H9 (cell line): ENCODE results near the gene CACNB3. TPM values are rescaled to one million over a fixed set of nuclear protein-coding genes. Genes with fewer than 3 reads are reported as not detected.

Experiments
- DNase-seq: peaks from one replicate; pipeline ENCODE4 v3.0.0-alpha.2; 2017
- H2AFZ ChIP-seq: one replicate; pipeline ENCODE4 v1.6.1; 2013; ENCODE audit warnings: mild to moderate bottlenecking, low read length, control low read depth, moderate library complexity
- H2AK5ac ChIP-seq: 2 replicates; pipeline ENCODE4 v1.6.1; 2013; ENCODE audit warnings: low read length, control low read depth, mixed read lengths; ENCODE audit not compliant: insufficient read length
- H2BK120ac ChIP-seq: one replicate; pipeline ENCODE4 v1.6.1; 2013; ENCODE audit warnings: low read depth, mild to moderate bottlenecking, low read length, control low read depth, inconsistent platforms; ENCODE audit not compliant: poor library complexity, severe bottlenecking
- H2BK12ac ChIP-seq: 2 replicates; pipeline ENCODE4 v1.6.1; 2013; ENCODE audit warnings: low read length, control low read depth, mixed read lengths, low read depth; ENCODE audit not compliant: insufficient read length
- H2BK15ac ChIP-seq: 2 replicates; pipeline ENCODE4 v1.6.1; 2013; ENCODE audit warnings: low read depth, low read length, control low read depth
- H2BK20ac ChIP-seq: one replicate; pipeline ENCODE4 v1.6.1; 2013; ENCODE audit warnings: low read depth, mild to moderate bottlenecking, low read length, control low read depth, inconsistent platforms; ENCODE audit not compliant: poor library complexity, severe bottlenecking
- H2BK5ac ChIP-seq: 2 replicates; pipeline ENCODE4 v1.6.1; 2013; ENCODE audit warnings: low read length, control low read depth, mixed read lengths; ENCODE audit not compliant: insufficient read length
- H3K14ac ChIP-seq: 2 replicates; pipeline ENCODE4 v1.6.1; 2013; ENCODE audit warnings: low read length, control low read depth; ENCODE audit not compliant: insufficient read depth
- H3K18ac ChIP-seq: 2 replicates; pipeline ENCODE4 v1.6.1; 2013; ENCODE audit warnings: low read depth, mild to moderate bottlenecking, mixed read lengths, low read length, control low read depth; ENCODE audit not compliant: insufficient read length
- H3K23ac ChIP-seq: 2 replicates; pipeline ENCODE4 v1.6.1; 2013; ENCODE audit warnings: low read length, control low read depth, mixed read lengths, low read depth; ENCODE audit not compliant: insufficient read length
- H3K23me2 ChIP-seq: 2 replicates; pipeline ENCODE4 v1.6.1; 2013; ENCODE audit warnings: low read depth, mild to moderate bottlenecking, mixed read lengths, low read length, control low read depth; ENCODE audit not compliant: insufficient read length, poor library complexity, severe bottlenecking
- H3K27ac ChIP-seq: 2 replicates; pipeline ENCODE4 v1.5.1; 2013; ENCODE audit warnings: low read length, control low read depth, mixed read lengths, low read depth; ENCODE audit not compliant: insufficient read length
- H3K27me3 ChIP-seq: 2 replicates; pipeline ENCODE4 v1.6.1; 2013; ENCODE audit warnings: low read length, control low read depth, inconsistent platforms; ENCODE audit not compliant: insufficient read depth
- H3K4ac ChIP-seq: 2 replicates; pipeline ENCODE4 v1.6.1; 2013; ENCODE audit warnings: low read depth, mild to moderate bottlenecking, control low read depth, inconsistent platforms, low read length, moderate library complexity
- H3K4me1 ChIP-seq: 2 replicates; pipeline ENCODE4 v1.6.1; 2013; ENCODE audit warnings: low read length, control low read depth, inconsistent platforms; ENCODE audit not compliant: insufficient read depth
- H3K4me2 ChIP-seq: 2 replicates; pipeline ENCODE4 v1.6.1; 2013; ENCODE audit warnings: low read length, control low read depth, mixed read lengths; ENCODE audit not compliant: insufficient read length, insufficient read depth
- H3K56ac ChIP-seq: 2 replicates; pipeline ENCODE4 v1.6.1; 2013; ENCODE audit warnings: low read depth, mild to moderate bottlenecking, mixed read lengths, low read length, control low read depth; ENCODE audit not compliant: insufficient read length
- H3K79me1 ChIP-seq: 2 replicates; pipeline ENCODE4 v1.6.1; 2013; ENCODE audit warnings: low read depth, mild to moderate bottlenecking, moderate library complexity, low read length, control low read depth, inconsistent platforms; ENCODE audit not compliant: insufficient read depth, poor library complexity, severe bottlenecking
- H3K79me2 ChIP-seq: 2 replicates; pipeline ENCODE4 v1.6.1; 2013; ENCODE audit warnings: low read length, control low read depth, inconsistent platforms; ENCODE audit not compliant: insufficient read depth
- H3K9ac ChIP-seq: 2 replicates; pipeline ENCODE4 v1.6.1; 2013; ENCODE audit warnings: low read length, control low read depth, mixed read lengths; ENCODE audit not compliant: insufficient read length; ENCODE audit errors: extremely low read depth
- H3K9me3 ChIP-seq: one replicate; pipeline ENCODE4 v1.6.1; 2013; ENCODE audit warnings: low read depth, low read length, inconsistent platforms; ENCODE audit not compliant: control insufficient read depth
- H3T11ph ChIP-seq: one replicate; pipeline ENCODE4 v1.6.1; 2013; ENCODE audit warnings: mild to moderate bottlenecking, low read length, control low read depth, inconsistent platforms
- H4K20me1 ChIP-seq: one replicate; pipeline ENCODE4 v1.6.1; 2013; ENCODE audit not compliant: control insufficient read depth, insufficient read length, insufficient read depth
- H4K5ac ChIP-seq: 2 replicates; pipeline ENCODE4 v1.6.1; 2013; ENCODE audit warnings: low read depth, mild to moderate bottlenecking, mixed read lengths, low read length, control low read depth; ENCODE audit not compliant: insufficient read length
- H4K8ac ChIP-seq: replicated peaks from 2 replicates; pipeline ENCODE4 v1.6.1; 2013; ENCODE audit warnings: low read length, control low read depth, mixed read lengths, low read depth; ENCODE audit not compliant: insufficient read length
- H4K91ac ChIP-seq: 2 replicates; pipeline ENCODE4 v1.6.1; 2013; ENCODE audit warnings: low read depth, mild to moderate bottlenecking, moderate library complexity, mixed read lengths, low read length, control low read depth; ENCODE audit not compliant: insufficient read length
- H3K27ac Mint-ChIP-seq, 3 experiments: 2 replicates in 2 of 3; 3 replicates in 1 of 3; pipeline ENCODE4 v1.8.0; 2020 to 2021; ENCODE audit warnings: mixed read lengths in 3 of 3, mild to moderate bottlenecking in 1 of 3, moderate library complexity in 1 of 3
- H3K27me3 Mint-ChIP-seq: 2 replicates; pipeline ENCODE4 v1.8.0; 2021; ENCODE audit warnings: low read depth, mild to moderate bottlenecking, moderate library complexity, mixed read lengths
- H3K36me3 Mint-ChIP-seq, 3 experiments: 2 replicates in 2 of 3; 3 replicates in 1 of 3; pipeline ENCODE4 v1.8.0; 2020 to 2021; ENCODE audit warnings: low read depth in 3 of 3, mixed read lengths in 3 of 3; ENCODE audit not compliant: insufficient read depth in 1 of 3
- H3K4me1 Mint-ChIP-seq, 2 experiments: 2 replicates each; pipeline ENCODE4 v1.8.0; 2020; ENCODE audit warnings: mixed read lengths in 2 of 2
- H3K4me3 Mint-ChIP-seq, 2 experiments: 2 replicates in 1 of 2; 3 replicates in 1 of 2; pipeline ENCODE4 v1.8.0; 2020 to 2021; ENCODE audit warnings: mild to moderate bottlenecking in 2 of 2, mixed read lengths in 2 of 2, moderate library complexity in 1 of 2
- H3K9me3 Mint-ChIP-seq, 2 experiments: 2 replicates in 1 of 2; 3 replicates in 1 of 2; pipeline ENCODE4 v1.8.0; 2020; ENCODE audit warnings: mild to moderate bottlenecking in 2 of 2, mixed read lengths in 2 of 2, moderate library complexity in 1 of 2
- CTCF ChIP-seq: fragments of 200-600 bp; sonication (generic); conservative IDR thresholded peaks from 3 replicates; pipeline ENCODE4 v1.8.0; 2021; ENCODE audit warnings: antibody characterized with exemption, mild to moderate bottlenecking
- WGBS: extraction: QIAGEN DNeasy Blood & Tissue Kit; methylation state at CpG from one replicate; pipeline ENCODE4 v1.1.7; 2013; ENCODE audit warnings: missing lambda C conversion rate, low lambda C conversion rate, mixed read lengths; ENCODE audit not compliant: insufficient read length; ENCODE audit errors: extremely low coverage; 5-methylcytosine and 5-hydroxymethylcytosine counted together
- total RNA-seq: library from RNA; stranded (reverse); gene quantifications from 2 replicates; pipeline ENCODE4 v1.2.1, GENCODE V29; 2021

The CACNB3 gene
- total RNA-seq, 1 experiment from 2014 or later, result 35.1 TPM

GRCh38 chr12:48824112-48824511 is 5.8 kb downstream of the CACNB3 start:
- Histone ChIP-seq H3T11ph (no peak overlapping the region), H3K4me1 (no peaks in the 10 kb centered on the region), H4K20me1 (no peaks in the 10 kb centered on the region), H3K9me3 (no peaks in the 10 kb centered on the region), H3K23ac (no peak overlapping the region), H4K91ac (no peak overlapping the region), H2BK120ac (no peak overlapping the region), H3K18ac (no peak overlapping the region), H3K27ac (no peak overlapping the region), H2BK15ac (no peak overlapping the region), H4K5ac (no peak overlapping the region), H3K79me2 (no peaks in the 10 kb centered on the region), H2AK5ac (no peak overlapping the region), H4K8ac (no peak overlapping the region), H3K56ac (no peak overlapping the region), H2BK20ac (no peak overlapping the region), H3K14ac (no peak overlapping the region), H3K27me3 (no peaks in the 10 kb centered on the region; the same call in 1 of the 2 replicates), H3K4ac (no peak overlapping the region), H3K23me2 (peaks cover under 1% of the 10 kb centered on the region), H2BK12ac (no peak overlapping the region), H2AFZ (no peak overlapping the region), H2BK5ac (no peak overlapping the region), H3K79me1 (no peaks in the 10 kb centered on the region), H3K9ac (no peak overlapping the region), H3K4me2 (no peak overlapping the region)
- TF ChIP-seq CTCF, result no peak
- H3K4me1 Mint-ChIP-seq, result peaks cover 28 to 38% of the 10 kb centered on the region in 2 experiments
- H3K27ac Mint-ChIP-seq, result no peak overlapping the region
- no CpG with 5 or more reads among the region's 12 CpGs for whole genome bisulfite sequencing
- H3K4me3 Mint-ChIP-seq, result peak overlapping the region in 1 of 2 experiments; percentile 12; a peak in 1 of 5 replicates
- peaks cover 10% of the 10 kb centered on the region for H3K27me3 Mint-ChIP-seq
- peak; percentile 92 for DNase-seq
- H3K9me3 Mint-ChIP-seq, result no peaks in the 10 kb centered on the region
- H3K36me3 Mint-ChIP-seq, result peaks cover 2 to 54% (median 32%) of the 10 kb centered on the region in 3 experiments; a peak in 5 of 7 replicates
